ENCODE results near the gene OVAAL.

GRCh38 chr1:180566495-180566894, 7.7 kb downstream of the OVAAL start:
- no peak for TF ChIP-seq FOXP2 (optimal IDR thresholded peaks at IDR 0.05; ENCODE audit: control extremely low read depth, extremely low read length, insufficient read depth)
- no peak for TF ChIP-seq EZH2 (IDR thresholded peaks at IDR 0.05)

Measured in SK-N-MC (cell line).